ENCODE results near the gene SLC29A3. TPM values are rescaled to one million over a fixed set of nuclear protein-coding genes. Genes with fewer than 3 reads are reported as not detected.

Gene SLC29A3
- total RNA-seq, 1 donor from 2014 or later = 2.5 TPM

DNA sequence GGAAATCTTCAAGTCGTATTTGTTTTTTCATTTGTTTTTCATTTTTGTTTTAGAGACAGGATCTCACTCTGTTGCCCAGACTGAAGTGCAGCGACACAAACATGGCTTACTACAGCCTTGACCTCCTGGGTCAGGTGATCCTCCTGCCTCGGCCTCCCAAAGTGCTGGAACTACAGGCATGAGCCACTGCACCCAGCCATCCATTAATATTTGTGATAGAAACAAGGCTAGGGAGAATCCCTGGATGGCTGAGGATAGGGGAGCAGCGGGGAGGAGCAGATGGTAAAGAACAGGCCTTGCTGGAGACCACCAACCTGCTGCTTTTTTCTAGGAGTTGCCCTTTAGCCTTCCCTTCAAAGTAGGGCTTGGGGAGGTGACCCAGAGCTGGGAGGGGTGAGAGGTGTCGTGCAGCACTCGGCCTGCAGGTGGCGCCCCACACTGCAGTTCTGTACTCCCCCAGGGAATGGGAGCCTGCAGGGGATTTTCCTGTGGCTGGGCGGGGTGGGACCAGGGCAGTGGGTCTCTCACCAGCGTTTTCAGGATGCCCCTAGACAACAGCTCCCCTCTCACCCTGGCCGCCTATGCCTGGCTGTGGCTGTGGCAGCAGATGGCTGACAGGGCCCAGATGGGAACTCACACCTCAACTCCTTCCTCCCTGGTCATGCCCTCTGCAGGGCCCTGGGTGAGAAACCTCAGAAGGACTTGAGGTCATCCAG, 65.1 kb downstream of the SLC29A3 start:
- Histone ChIP-seq H3K4me3 (no peak overlapping the region), H3K36me3 (no peaks in the 10 kb centered on the region), H4K20me1 (ENCODE audit: low read depth) (no peaks in the 10 kb centered on the region), H3K9me3 (ENCODE audit: low read depth) (no peaks in the 10 kb centered on the region), H3K4me1 (peaks cover 22% of the 10 kb centered on the region), H3K27me3 (no peaks in the 10 kb centered on the region), H2AFZ (replicated peaks) (no peak overlapping the region), H3K4me2 (no peak overlapping the region), H3K9ac (no peak overlapping the region), H3K27ac (no peak overlapping the region), H3F3A (ENCODE audit: low read depth) (peaks cover 13% of the 10 kb centered on the region), H3K79me2 (ENCODE audit: low read depth) (no peaks in the 10 kb centered on the region)
- DNase-seq (ENCODE audit: low spot score) = peak; percentile 83
- Mint-ChIP-seq H3K4me1 (peaks cover 16% of the 10 kb centered on the region), H3K27ac (no peak overlapping the region), H3K36me3 (no peaks in the 10 kb centered on the region), H3K27me3 (ENCODE audit: insufficient read depth, low read depth) (peaks cover 18% of the 10 kb centered on the region), H3K9me3 (no peaks in the 10 kb centered on the region), H3K4me3 (no peak overlapping the region)
- TF ChIP-seq EZH2phosphoT487 (IDR thresholded peaks at IDR 0.05) (no peak), CTCF (IDR thresholded peaks at IDR 0.05) (peak; percentile 95)

- no peaks in the 10 kb centered on the region for H4K20me1 ChIP-seq (ENCODE audit: low read depth)
- H3K9ac ChIP-seq = no peak overlapping the region
- H3K27ac ChIP-seq = no peak overlapping the region
- H3K4me2 ChIP-seq = no peak overlapping the region
- H3K36me3 Mint-ChIP-seq = no peaks in the 10 kb centered on the region
- no peak for DNase-seq (ENCODE audit: low spot score)
- no peak overlapping the region for H3K4me3 ChIP-seq
- no peaks in the 10 kb centered on the region for H3K79me2 ChIP-seq (ENCODE audit: low read depth)
- H3K4me1 ChIP-seq = peaks cover 6% of the 10 kb centered on the region
- H3K36me3 ChIP-seq = no peaks in the 10 kb centered on the region
- no peak overlapping the region for H2AFZ ChIP-seq (replicated peaks)
- TF ChIP-seq EZH2 (IDR thresholded peaks at IDR 0.05) = no peak
- no peak for TF ChIP-seq CTCF (IDR thresholded peaks at IDR 0.05)
- TF ChIP-seq EZH2phosphoT487 (IDR thresholded peaks at IDR 0.05) = no peak
- H3K4me1 Mint-ChIP-seq = peaks cover 4% of the 10 kb centered on the region
- no peak overlapping the region for H3K27ac Mint-ChIP-seq
- no peak overlapping the region for H3K4me3 Mint-ChIP-seq
- H3K27me3 ChIP-seq = peaks cover 18% of the 10 kb centered on the region
- peaks cover 12% of the 10 kb centered on the region for H3K27me3 Mint-ChIP-seq (ENCODE audit: insufficient read depth, low read depth)
- no peaks in the 10 kb centered on the region for H3K9me3 ChIP-seq (ENCODE audit: low read depth)
- no peaks in the 10 kb centered on the region for H3F3A ChIP-seq (ENCODE audit: low read depth)
- H3K9me3 Mint-ChIP-seq = no peaks in the 10 kb centered on the region
Observed at GRCh38 chr10:71388171-71388570, 69.1 kb downstream of the SLC29A3 start.

- H4K20me1 ChIP-seq (ENCODE audit: low read depth) = no peaks in the 10 kb centered on the region
- Mint-ChIP-seq H3K27me3 (ENCODE audit: insufficient read depth, low read depth) (peaks cover 8% of the 10 kb centered on the region), H3K27ac (no peak overlapping the region), H3K9me3 (no peaks in the 10 kb centered on the region), H3K36me3 (no peaks in the 10 kb centered on the region), H3K4me1 (peaks cover 4% of the 10 kb centered on the region), H3K4me3 (no peak overlapping the region)
- no peaks in the 10 kb centered on the region for H3K9me3 ChIP-seq (ENCODE audit: low read depth)
- TF ChIP-seq CTCF (IDR thresholded peaks at IDR 0.05) = no peak
- no peak for DNase-seq (ENCODE audit: low spot score)
- no peak overlapping the region for H3K9ac ChIP-seq
- H2AFZ ChIP-seq (replicated peaks) = no peak overlapping the region
- H3K36me3 ChIP-seq = no peaks in the 10 kb centered on the region
- peaks cover 20% of the 10 kb centered on the region for H3K27me3 ChIP-seq
- H3K79me2 ChIP-seq (ENCODE audit: low read depth) = no peaks in the 10 kb centered on the region
- H3K27ac ChIP-seq = no peak overlapping the region
- H3K4me2 ChIP-seq = no peak overlapping the region
- H3K4me3 ChIP-seq = no peak overlapping the region
- no peaks in the 10 kb centered on the region for H3F3A ChIP-seq (ENCODE audit: low read depth)
- peaks cover 6% of the 10 kb centered on the region for H3K4me1 ChIP-seq
Observed at GRCh38 chr10:71388583-71389310, 69.7 kb downstream of the SLC29A3 start.

Data from neural progenitor cell (in vitro differentiated cells).